IPS-NIHi7 (cell line): ENCODE results near the gene CYP26B1.
"Not testable (repeated sequence)": the region's sequence is repeated elsewhere in the genome, so short reads cannot be mapped to it uniquely, and the experiment has no call there.

Source experiments
- DNase-seq: peaks from one replicate; pipeline ENCODE4 v3.0.0; 2012; ENCODE audit warnings: mixed read lengths; ENCODE audit errors: extremely low spot score

CYP26B1 gene

DNA sequence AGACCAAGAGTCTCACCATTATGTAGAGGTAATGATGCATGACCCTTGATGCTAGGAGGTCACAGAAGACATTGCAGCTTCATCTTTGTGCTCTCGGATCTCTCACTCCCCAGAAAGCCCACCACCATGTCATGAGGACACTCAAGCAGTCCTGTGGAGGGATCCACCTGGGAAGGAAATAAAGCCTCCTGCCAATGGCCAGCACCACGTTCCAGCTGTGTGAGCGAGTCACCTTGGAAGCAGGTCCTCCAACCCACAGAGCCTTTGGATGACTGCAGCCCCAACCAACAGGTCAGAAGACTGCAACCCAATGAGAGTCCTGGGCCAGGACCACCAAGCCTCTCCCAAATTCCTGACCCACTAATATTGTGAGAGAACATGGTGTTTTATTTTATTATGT lies 38.4 kb downstream of the CYP26B1 start:
- no peak for DNase-seq

GRCh38 chr2:72108121-72108520 lies 39.5 kb downstream of the CYP26B1 start:
- DNase-seq, result no peak

DNA sequence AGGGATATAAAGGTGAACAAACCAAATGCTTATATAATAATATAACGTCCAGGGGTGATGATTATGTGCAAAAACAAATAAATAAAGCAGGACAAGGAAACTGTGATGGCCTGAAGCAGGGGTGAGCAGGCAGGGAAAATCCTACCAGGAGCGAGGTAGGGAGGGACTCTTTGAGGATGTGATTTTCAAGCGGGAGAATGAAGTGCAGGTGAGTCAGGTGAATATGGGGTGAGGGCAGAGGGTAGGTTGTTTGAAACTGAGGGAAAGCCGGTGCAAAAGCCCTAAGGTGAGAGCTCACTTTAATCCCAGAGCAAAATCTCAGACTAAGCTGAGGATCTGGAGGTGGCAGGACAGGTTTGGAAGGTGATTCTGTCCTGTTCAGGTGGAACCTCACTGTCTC lies 40.7 kb downstream of the CYP26B1 start:
- DNase-seq, result no peak

DNA sequence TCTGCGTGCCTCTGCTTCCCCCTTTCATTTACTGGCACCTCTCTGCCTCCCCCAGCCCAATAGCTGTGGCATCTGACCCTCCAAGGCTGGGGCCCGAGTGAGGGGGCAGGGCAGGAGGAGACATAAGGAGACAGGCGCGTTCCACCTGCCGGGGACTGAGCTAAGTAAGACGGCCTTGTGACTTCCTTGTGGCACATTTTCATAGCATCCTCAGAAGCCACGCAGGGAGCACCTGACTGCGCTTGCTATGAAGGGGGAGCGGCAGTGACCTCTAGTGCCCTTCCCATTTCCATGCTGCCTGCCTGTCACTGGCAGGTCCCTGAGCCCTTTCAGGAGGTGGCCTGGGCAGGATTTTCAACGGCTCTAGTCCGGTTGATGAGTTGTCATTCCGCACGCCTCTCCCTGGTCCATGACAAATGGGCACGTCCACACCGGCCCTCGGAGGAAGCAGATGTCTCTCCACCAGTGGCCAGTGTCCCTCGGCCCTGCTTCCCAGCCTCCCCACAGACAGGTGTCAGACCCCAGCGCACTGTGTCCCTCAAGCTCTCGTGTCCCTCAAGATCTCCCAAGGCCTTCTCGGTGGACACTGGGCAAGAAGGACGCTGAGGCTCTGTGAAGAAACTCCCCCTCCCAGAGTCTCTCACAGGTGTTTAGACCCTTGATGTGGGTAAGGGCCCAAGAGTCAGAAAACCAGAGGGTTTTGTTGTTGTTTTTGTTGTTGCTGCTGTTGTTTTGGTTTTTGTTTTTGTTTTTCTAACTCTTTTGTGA lies 42.7 kb downstream of the CYP26B1 start:
- DNase-seq, result peak; percentile 65

DNA sequence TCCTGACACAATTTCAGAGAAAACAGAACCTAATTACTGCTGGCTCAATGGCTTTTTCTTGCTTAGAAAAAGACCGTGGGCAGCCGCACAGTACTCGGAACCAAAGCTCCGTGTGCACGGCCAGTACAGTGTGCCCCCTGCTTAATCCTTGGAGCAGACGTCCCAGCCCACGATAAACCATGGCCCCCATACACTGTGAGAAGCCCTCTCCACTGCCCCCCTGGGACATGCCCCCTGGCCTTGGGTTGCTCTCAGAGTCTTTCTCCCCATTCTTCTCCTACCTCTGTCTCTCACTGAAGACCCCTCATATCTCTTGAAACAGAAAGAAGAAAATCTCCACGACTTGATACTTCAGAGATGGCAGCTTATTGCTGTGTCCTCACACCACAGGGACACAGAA lies 44.0 kb downstream of the CYP26B1 start:
- no peak for DNase-seq

DNA sequence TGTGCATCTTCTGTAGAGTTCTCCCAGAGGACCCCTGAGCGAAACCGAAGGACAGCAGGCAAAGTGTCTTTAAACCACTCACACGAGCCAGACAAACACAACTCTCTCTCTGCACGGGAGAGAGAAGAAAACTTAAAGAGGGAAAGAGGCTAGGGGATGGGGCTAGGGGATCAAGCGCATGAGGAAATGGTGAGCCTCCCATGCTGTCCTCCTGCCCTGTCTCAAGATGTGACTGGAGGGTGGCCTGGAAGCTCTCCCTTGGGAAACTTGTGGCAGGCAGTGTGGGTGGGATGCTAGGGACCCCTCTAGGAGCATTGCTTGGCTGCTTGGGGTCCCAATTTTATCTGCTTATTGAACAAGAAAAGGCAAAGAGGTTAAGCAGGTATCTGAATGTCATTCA lies 44.5 kb downstream of the CYP26B1 start:
- DNase-seq, result no peak

DNA sequence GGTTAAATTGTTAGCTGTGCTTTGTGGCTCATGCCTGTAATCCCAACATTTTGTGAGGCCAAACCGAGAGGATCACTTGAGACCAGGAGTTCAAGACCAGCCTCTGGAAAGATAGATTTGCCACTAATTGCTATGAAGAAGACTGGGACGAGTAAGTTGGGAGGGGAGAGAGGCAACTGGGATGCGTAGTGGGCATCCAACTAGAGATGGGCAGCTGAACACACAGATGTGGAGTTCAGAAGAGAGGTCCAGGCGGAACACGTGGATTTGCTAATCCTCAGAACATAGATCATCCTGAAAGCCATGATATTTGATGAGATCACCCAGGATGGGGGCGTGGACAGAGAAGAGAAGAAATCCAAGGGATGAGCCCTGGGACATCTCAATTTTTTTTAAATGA lies 48.7 kb downstream of the CYP26B1 start:
- DNase-seq, result no peak

GRCh38 chr2:72097276-72097675 lies 50.4 kb downstream of the CYP26B1 start:
- no peak for DNase-seq

DNA sequence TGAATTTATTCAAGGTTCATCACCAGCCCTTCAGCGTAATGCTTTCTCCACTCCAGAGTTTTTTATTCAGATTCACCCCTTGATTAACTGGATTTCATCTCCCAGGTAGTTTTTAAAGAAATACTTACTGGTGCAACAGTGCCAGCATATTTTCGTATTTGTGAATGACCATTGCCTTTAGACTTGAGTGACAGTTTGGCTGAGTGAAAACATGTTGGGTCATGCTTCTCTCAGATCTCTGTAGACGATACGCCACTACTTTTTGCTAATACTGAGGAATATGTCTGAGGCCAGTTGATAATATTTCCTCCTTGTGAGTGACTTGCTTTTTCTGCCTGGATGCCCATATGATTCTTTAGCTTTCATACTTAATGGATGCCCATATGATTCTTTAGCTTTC lies 51.5 kb downstream of the CYP26B1 start:
- no peak for DNase-seq

- no peak for DNase-seq
These were observed 52.3 kb downstream of the CYP26B1 start for GRCh38 chr2:72095364-72095763.

DNA sequence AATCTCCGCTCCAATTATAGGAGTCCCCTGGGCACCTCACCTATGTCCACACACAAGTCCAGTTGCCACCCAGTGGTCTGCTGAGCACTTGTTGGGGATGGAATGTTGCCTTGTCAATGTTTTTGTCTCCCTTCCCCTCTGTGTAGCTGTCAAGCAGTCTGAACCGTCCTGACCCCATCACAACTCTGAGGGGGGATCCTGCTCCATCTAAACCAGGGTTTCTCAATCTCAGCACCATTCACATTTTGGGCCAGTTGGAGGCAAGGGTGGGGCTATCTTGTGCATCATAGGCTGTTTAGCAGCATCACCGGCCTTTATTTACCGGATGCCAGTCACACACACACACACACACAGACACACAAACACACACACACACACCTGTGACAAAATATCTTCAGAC lies 53.0 kb downstream of the CYP26B1 start:
- no peak for DNase-seq

- DNase-seq, result no peak
These were observed 55.6 kb downstream of the CYP26B1 start for GRCh38 chr2:72092111-72092510.

GRCh38 chr2:72090781-72091482 lies 56.7 kb downstream of the CYP26B1 start:
- no peak for DNase-seq

DNA sequence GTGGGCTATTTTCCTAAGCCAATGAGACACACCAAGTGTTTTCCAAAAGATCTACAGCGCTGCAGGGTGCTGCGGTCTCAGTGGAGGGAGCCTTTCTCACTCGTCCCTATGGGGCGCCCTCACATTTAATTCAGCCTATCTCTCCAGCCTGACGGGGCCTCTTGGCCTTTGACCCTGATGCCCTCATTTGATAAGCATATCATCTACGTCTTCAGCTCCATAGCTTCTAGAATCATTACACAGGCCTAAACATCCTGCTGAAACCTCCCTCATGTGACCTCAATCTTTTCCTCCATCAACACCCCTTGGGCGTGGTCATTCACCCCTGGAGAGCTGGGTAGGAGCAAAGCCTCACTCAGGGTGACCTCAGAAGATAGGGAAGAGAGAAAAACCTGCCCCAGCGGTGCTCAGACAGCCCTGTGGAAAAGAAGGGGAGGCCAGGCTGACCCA lies 57.4 kb downstream of the CYP26B1 start:
- no peak for DNase-seq

DNA sequence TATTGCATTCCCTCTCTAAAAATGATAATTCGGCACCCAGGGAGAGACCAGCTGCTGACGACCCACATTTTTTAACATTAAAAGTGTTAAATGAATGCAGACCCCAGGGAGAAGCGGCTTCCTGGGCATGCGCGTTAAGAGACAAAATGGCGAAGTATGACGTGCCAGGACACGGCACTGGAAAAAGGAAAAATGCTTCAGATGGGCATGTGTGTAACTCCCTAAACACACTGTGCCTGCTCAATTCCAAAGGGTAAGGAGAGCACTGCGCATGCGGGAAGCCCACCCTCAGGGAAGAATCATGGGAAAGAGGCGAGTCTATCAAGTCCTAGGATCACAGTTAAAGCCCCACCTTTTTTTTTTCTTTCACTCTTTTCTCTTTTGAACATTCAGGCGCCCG lies 58.1 kb downstream of the CYP26B1 start:
- no peak for DNase-seq

DNA sequence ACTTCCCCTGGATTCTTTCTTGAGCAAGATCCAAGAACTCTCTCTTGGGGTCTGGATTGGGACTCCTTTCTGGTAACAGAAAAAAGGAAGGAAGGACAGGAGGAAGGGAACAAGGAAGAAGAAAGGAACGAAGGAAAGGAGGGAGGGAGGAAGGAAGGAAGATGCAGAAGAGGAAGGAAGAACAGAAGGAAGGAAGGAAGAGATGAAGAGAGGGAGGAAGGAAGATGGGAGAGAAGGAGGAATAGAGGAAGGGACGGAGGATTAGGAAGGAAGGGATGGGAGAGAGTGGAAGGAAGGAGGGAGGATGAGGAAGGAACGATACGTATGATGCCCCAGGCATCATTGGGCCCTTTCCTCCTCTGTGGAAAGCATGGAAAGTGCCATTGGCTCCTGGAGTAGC lies 58.6 kb downstream of the CYP26B1 start:
- no peak for DNase-seq

GRCh38 chr2:72086871-72087633 lies 60.6 kb downstream of the CYP26B1 start:
- not testable (repeated sequence) for DNase-seq

GRCh38 chr2:72085513-72085912 lies 62.1 kb downstream of the CYP26B1 start:
- no peak for DNase-seq

DNA sequence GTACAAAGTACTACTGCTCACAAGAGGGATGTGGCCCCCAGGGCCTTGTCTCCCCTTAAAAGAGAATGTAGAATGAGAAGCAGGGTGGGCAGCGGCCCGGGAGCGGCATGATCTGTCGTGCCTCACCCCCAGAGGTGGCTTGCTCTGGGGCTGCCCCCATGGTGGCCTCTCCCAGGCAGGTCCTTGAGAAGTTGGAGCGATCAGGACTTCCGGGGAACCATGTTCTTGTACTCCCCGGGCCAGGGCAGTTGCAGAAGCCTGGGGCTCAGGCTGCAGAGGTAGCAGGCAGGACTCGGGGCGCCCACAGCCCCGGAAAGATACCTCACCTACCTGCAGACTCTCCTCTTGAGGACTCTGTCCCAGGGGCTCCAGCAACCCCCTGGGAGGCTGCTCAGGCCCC lies 62.6 kb downstream of the CYP26B1 start:
- no peak for DNase-seq

DNA sequence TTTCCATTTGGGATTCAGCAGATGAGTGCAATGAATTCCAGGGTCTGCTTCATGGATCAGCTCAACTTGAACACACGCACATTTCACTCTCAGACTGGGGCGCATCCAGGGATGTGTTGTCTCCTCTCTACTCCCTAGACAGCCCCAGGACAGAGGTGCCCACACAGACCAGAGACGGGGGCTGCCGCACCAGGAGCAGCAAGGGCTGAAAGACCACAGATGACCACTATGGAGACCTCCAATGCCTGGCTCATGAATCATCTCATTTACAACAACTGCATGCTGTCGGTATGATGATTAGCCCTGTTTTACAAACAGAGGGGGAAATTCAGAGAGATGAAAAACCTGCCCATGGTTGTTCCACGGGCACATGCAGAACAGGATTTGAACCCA lies 63.1 kb downstream of the CYP26B1 start:
- no peak for DNase-seq

DNA sequence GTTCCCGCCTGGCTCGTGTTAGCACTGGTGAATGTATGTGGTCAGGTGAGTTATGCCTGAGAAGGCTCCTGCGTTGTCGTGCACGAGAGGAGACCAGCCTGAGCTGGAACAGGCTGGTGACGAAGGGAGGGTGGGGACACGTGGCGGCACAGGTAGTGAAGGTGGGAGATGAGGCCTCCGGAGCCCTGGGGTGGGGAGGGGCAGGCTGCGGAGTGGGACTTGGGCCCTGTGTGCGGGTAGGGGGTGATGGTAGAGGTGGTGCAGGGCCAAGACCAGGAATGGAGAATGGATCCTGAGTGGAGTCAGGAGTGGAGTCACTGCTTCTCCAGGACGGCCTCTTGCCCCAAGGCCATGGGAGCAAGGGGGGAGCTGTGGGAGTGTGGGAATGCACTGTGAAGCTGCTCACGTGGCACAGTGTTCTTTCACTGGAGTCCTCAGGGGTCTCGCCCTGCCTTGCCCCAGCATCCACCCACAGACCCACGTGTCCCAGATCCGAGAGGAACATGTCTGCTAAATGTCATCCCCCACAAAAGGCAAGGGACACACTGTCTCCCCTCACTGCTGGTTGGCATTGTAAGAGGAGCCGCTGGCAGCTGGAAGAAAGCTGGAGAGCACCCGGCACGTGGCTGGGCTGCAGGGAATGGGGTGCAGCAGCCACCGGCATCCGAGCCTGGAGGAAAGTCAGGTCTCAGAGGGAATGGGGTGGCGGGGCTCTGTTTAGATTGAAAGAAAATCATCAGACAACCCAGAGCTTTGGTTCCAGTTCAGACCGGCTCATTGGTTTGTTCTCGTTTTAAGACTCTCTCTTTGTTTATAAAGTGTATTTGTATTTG lies 63.7 kb downstream of the CYP26B1 start:
- no peak for DNase-seq

DNA sequence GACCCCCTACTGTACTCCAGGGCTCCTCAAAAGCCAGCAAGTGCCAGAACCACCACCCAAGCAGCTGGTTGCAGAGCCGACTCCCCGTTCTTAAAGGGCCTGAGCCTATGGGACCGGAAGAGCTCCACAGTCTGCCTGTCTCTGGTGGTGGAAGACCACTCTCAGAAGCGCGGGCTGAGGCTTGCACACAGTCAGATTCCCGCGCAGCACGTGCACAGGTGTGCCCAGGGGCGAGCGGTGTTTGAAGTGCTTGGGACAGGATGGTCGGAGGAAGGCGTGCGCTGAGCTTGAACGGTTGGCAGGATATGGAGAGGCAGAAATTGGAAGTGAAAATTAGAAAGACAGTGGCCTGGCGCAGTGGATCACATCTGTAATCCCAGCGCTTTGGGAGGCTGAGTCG lies 64.8 kb downstream of the CYP26B1 start:
- DNase-seq, result no peak
